ENCODE measurements around the gene STK32A.

The STK32A gene

DNA sequence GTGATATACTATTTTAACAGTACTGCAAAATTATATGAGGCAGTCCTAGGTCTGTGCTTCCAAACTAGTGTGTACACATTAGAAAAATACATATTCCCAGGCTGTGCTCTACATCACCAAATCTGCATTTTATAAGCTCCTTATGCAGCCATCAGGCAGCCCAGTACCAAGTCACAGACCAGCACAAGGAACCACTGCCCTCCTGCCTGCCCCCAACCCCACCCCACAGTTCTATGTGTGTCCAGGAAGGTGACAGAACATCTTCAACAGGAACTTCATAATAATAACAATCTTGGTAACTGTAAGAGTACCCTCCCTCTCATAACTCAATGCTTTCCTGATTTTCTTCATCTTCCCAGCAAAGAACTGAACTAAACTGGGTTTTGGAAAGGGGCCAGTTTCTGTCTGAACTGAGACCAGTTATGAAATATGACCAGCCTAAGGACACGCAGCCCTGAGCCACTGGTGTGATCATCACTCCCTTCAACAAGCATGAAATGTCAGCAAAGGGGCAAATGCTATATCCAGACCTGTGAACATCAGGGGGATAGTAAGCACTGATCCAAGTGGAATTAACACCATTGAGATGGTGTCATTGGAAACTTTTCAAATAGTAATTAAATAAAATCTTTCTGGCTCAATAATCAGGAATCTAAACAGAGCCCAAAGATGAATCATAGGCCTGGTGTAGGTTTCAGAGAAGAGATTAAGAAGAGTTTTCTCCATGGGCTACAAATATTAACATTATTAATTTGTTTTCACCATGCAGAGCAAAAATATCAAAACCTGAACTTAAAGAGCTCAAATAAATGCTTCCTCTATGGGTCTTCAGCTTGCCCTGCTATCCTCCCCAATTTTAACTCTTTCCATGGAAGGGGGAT is 192.9 kb downstream of the STK32A start:
- no peak for DNase-seq

DNA sequence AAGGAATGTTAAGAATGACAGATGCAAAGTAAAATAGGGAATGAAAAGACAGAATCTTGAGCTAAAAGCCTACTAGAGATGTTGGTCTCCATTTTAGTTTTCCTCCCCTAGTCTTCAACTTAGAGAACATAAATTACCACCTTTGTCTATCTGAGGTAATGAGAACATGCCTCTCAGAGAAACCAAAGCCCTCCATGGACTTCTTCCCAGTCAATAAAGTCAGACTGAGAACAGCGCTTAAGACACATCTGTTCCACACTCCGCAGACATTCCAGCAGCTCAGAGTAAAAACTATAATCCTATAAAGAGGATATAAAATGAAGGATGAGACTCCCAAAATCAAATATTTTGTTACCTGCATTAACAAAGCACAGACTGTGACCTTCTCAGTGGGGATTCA is 195.8 kb downstream of the STK32A start:
- DNase-seq: no peak

DNA sequence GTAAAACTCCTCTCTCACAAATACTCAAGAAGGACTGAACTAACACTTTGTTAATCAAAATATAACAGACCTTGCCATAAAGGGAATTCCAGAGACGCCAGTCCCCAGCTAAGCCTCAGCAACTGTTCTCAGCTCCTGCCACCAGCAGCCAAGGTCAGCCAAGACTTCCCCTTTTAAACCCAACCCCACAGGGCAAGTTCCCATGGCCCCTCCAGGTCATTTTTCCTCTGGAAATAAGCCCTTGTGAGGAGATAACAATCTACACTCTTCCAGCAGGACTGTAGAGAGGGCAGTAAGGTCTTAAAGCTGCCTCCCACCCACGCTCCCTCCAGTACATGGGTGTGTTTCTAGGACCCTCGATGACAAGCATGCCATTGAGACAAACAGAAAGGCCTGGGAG is 196.8 kb downstream of the STK32A start:
- DNase-seq: no peak

DNA sequence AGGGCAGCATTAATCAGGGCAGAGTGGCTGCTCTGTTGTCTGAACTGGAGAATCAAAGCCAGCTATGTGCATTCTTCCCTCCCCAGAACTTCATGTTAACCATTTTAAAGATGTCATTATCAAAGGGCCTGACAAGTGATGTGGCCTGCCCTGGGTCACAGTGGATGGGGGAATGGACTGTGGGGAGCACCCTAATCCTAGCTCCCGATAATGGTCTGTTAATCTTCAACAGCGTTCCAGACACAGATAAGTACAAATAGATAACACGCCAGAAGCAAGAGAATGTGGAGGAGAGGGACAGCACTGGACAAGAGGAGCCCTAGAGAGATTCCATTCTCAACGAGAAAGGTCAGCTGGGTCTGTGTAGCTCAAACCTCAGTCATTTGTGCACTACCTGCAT is 197.5 kb downstream of the STK32A start:
- no peak for DNase-seq

DNA sequence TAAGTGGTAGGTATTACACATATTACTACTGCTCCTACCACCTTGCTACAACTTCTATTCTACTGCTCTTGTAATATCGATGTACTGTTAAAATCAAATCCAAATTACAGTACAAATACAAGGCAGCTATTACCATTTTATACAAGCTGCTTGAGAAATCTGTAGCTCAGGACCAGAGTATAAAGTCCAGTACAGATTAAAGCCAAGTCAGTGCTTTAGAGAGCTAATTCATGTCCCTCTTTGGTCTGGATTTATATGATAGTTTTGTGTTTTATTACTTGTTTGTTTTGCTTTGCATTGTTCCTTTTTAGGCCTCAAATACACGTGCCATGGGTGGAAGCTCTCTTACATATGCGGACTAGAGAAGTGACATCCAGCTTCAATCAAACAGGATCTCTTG is 199.2 kb downstream of the STK32A start:
- DNase-seq: no peak

DNA sequence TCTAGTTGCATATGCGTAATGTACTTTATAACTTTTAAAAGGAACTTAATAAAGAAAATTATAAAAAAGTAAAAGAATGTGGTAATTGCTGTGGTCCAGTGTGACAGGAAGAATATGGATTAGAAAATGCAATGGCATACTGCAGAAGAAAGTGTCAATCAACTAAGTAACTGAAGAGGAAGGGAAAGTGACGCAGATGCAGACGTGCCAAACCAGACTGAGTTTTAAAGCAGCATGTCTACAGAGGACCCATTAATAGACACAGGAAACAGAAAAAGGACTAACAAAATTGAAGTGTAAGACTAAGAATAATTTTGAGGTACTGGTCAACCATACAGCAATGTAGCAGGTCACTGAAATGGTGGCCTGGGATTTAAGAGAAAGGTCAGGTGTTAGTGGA is 201.8 kb downstream of the STK32A start:
- no peak for DNase-seq

DNA sequence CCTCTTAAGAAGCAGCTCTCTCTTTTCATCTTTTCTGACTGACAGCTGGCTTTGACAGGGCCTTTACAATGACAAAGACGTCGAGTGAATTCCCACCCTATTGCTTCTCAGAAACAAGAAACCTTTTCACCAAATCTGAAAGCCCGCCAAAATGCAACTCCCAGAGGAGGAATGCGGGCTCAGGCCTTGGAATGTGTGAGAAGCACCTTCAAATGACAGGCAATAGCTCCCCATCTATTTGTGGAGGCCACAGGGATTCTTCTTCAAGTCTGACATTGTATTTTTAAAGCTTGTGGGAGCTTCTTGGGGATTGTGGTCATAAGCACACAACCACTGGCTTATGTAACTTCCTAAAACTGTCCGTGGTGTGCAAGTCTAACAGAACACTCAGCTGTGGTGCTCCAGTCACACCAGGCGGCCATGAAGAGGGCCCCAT is 202.4 kb downstream of the STK32A start:
- DNase-seq: no peak

Measured in NCI-H526 (cell line).